ENCODE data around the gene AGPAT3.

The AGPAT3 gene

DNA sequence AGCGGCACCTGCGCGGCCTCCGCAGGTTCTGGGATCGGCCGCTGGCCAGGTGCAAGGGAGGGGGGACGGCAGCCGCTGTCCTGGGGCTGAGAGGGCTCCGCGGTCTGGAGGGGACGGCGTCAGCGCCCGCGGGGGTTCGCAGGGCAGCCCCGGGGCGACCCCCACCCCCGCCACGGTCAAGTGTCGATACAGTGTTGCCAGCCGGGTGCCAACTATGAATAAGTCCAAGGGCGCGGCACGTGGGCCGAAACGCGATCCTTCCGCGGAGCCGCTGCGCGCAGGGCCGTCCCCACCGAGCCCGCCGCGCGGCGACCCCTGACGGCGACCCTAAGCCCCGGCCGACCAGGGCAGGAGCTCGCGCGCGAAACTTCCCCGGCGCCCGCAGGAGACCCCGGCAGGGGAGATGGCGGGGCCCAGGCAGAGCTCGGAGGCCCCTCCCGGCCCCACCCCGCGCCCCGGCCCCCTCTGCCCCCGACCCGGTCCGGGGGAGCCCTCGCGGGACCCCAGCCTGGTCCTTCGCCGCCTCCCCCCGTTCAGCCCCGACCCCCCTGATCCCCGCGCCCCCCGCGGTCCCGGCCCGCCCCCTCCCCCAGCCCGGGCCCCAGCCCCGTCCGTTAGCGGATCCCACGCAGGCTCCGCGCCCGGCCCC lies 586 bp upstream of the AGPAT3 start (continued):
- TF ChIP-seq ZNF214 (tag by site-specific recombination; IDR thresholded peaks at IDR 0.05; ENCODE audit: borderline replicate concordance) (no peak), ZBTB8A (tag by site-specific recombination; IDR thresholded peaks at IDR 0.05) (peak; percentile 67; the same call in 1 of the 2 replicates), ZNF23 (tag by site-specific recombination; IDR thresholded peaks at IDR 0.05; ENCODE audit: borderline replicate concordance) (no peak), ZNF792 (tag by site-specific recombination; IDR thresholded peaks at IDR 0.05) (no peak), HOXD13 (CRISPR knock-in tag; IDR thresholded peaks at IDR 0.05; ENCODE audit: borderline replicate concordance) (no peak), RBAK (tag by site-specific recombination; IDR thresholded peaks at IDR 0.05) (no peak), ZNF610 (tag by site-specific recombination; IDR thresholded peaks at IDR 0.05; ENCODE audit: borderline replicate concordance) (0 out of 2 replicates have a peak, but pooled peaks have one; percentile 11), ZNF202 (tag by site-specific recombination; IDR thresholded peaks at IDR 0.05; ENCODE audit: borderline replicate concordance) (no peak), ZNF600 (tag by site-specific recombination; IDR thresholded peaks at IDR 0.05) (peak; percentile 86), ZNF707 (tag by site-specific recombination; IDR thresholded peaks at IDR 0.05) (no peak), KLF1 (tag by site-specific recombination; IDR thresholded peaks at IDR 0.05) (peak; percentile 71), ZNF10 (tag by site-specific recombination; IDR thresholded peaks at IDR 0.05) (peak; percentile 45; the same call in 1 of the 2 replicates), ZNF701 (tag by site-specific recombination; IDR thresholded peaks at IDR 0.05) (no peak), ZNF169 (tag by site-specific recombination; IDR thresholded peaks at IDR 0.05) (no peak), MYNN (tag by site-specific recombination; IDR thresholded peaks at IDR 0.05; ENCODE audit: borderline replicate concordance) (no peak)
- TF ChIP-seq, protein P1, sequence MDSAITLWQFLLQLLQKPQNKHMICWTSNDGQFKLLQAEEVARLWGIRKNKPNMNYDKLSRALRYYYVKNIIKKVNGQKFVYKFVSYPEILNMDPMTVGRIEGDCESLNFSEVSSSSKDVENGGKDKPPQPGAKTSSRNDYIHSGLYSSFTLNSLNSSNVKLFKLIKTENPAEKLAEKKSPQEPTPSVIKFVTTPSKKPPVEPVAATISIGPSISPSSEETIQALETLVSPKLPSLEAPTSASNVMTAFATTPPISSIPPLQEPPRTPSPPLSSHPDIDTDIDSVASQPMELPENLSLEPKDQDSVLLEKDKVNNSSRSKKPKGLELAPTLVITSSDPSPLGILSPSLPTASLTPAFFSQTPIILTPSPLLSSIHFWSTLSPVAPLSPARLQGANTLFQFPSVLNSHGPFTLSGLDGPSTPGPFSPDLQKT (IDR thresholded peaks at IDR 0.05; ENCODE audit: borderline replicate concordance, low read depth, low read length) = no peak
- TF ChIP-seq, protein P2, sequence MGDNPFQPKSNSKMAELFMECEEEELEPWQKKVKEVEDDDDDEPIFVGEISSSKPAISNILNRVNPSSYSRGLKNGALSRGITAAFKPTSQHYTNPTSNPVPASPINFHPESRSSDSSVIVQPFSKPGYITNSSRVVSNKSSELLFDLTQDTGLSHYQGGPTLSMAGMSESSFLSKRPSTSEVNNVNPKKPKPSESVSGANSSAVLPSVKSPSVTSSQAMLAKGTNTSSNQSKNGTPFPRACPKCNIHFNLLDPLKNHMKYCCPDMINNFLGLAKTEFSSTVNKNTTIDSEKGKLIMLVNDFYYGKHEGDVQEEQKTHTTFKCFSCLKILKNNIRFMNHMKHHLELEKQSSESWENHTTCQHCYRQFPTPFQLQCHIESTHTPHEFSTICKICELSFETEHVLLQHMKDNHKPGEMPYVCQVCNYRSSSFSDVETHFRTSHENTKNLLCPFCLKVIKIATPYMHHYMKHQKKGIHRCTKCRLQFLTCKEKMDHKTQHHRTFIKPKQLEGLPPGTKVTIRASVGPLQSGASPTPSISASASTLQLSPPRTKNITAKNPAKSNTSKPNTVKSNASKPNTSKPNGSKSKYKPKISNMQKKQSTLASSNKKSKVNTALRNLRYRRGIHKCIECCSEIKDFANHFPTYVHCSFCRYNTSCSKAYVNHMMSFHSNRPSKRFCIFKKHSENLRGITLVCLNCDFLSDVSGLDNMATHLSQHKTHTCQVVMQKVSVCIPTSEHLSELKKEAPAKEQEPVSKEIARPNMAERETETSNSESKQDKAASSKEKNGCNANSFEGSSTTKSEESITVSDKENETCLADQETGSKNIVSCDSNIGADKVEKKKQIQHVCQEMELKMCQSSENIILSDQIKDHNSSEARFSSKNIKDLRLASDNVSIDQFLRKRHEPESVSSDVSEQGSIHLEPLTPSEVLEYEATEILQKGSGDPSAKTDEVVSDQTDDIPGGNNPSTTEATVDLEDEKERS (tag by site-specific recombination; IDR thresholded peaks at IDR 0.05) = no peak
- TF ChIP-seq, protein P3, sequence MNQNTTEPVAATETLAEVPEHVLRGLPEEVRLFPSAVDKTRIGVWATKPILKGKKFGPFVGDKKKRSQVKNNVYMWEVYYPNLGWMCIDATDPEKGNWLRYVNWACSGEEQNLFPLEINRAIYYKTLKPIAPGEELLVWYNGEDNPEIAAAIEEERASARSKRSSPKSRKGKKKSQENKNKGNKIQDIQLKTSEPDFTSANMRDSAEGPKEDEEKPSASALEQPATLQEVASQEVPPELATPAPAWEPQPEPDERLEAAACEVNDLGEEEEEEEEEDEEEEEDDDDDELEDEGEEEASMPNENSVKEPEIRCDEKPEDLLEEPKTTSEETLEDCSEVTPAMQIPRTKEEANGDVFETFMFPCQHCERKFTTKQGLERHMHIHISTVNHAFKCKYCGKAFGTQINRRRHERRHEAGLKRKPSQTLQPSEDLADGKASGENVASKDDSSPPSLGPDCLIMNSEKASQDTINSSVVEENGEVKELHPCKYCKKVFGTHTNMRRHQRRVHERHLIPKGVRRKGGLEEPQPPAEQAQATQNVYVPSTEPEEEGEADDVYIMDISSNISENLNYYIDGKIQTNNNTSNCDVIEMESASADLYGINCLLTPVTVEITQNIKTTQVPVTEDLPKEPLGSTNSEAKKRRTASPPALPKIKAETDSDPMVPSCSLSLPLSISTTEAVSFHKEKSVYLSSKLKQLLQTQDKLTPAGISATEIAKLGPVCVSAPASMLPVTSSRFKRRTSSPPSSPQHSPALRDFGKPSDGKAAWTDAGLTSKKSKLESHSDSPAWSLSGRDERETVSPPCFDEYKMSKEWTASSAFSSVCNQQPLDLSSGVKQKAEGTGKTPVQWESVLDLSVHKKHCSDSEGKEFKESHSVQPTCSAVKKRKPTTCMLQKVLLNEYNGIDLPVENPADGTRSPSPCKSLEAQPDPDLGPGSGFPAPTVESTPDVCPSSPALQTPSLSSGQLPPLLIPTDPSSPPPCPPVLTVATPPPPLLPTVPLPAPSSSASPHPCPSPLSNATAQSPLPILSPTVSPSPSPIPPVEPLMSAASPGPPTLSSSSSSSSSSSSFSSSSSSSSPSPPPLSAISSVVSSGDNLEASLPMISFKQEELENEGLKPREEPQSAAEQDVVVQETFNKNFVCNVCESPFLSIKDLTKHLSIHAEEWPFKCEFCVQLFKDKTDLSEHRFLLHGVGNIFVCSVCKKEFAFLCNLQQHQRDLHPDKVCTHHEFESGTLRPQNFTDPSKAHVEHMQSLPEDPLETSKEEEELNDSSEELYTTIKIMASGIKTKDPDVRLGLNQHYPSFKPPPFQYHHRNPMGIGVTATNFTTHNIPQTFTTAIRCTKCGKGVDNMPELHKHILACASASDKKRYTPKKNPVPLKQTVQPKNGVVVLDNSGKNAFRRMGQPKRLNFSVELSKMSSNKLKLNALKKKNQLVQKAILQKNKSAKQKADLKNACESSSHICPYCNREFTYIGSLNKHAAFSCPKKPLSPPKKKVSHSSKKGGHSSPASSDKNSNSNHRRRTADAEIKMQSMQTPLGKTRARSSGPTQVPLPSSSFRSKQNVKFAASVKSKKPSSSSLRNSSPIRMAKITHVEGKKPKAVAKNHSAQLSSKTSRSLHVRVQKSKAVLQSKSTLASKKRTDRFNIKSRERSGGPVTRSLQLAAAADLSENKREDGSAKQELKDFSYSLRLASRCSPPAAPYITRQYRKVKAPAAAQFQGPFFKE (tag by site-specific recombination; IDR thresholded peaks at IDR 0.05; ENCODE audit: borderline replicate concordance) = no peak
- TF ChIP-seq, protein P4, sequence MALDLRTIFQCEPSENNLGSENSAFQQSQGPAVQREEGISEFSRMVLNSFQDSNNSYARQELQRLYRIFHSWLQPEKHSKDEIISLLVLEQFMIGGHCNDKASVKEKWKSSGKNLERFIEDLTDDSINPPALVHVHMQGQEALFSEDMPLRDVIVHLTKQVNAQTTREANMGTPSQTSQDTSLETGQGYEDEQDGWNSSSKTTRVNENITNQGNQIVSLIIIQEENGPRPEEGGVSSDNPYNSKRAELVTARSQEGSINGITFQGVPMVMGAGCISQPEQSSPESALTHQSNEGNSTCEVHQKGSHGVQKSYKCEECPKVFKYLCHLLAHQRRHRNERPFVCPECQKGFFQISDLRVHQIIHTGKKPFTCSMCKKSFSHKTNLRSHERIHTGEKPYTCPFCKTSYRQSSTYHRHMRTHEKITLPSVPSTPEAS (tag by site-specific recombination; IDR thresholded peaks at IDR 0.05) = no peak
- TF ChIP-seq, protein P5, sequence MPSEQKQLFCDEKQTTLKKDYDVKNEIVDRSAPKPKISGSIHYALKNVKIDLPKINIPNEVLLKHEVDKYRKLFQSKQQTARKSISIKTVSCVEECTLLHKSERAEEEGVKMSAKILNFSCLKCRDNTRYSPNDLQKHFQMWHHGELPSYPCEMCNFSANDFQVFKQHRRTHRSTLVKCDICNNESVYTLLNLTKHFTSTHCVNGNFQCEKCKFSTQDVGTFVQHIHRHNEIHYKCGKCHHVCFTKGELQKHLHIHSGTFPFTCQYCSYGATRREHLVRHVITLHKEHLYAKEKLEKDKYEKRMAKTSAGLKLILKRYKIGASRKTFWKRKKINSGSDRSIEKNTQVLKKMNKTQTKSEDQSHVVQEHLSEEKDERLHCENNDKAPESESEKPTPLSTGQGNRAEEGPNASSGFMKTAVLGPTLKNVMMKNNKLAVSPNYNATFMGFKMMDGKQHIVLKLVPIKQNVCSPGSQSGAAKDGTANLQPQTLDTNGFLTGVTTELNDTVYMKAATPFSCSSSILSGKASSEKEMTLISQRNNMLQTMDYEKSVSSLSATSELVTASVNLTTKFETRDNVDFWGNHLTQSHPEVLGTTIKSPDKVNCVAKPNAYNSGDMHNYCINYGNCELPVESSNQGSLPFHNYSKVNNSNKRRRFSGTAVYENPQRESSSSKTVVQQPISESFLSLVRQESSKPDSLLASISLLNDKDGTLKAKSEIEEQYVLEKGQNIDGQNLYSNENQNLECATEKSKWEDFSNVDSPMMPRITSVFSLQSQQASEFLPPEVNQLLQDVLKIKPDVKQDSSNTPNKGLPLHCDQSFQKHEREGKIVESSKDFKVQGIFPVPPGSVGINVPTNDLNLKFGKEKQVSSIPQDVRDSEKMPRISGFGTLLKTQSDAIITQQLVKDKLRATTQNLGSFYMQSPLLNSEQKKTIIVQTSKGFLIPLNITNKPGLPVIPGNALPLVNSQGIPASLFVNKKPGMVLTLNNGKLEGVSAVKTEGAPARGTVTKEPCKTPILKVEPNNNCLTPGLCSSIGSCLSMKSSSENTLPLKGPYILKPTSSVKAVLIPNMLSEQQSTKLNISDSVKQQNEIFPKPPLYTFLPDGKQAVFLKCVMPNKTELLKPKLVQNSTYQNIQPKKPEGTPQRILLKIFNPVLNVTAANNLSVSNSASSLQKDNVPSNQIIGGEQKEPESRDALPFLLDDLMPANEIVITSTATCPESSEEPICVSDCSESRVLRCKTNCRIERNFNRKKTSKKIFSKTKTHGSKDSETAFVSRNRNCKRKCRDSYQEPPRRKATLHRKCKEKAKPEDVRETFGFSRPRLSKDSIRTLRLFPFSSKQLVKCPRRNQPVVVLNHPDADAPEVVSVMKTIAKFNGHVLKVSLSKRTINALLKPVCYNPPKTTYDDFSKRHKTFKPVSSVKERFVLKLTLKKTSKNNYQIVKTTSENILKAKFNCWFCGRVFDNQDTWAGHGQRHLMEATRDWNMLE (tag by site-specific recombination; conservative IDR thresholded peaks at IDR 0.05; ENCODE audit: low read depth) = no peak
- TF ChIP-seq, protein P6, sequence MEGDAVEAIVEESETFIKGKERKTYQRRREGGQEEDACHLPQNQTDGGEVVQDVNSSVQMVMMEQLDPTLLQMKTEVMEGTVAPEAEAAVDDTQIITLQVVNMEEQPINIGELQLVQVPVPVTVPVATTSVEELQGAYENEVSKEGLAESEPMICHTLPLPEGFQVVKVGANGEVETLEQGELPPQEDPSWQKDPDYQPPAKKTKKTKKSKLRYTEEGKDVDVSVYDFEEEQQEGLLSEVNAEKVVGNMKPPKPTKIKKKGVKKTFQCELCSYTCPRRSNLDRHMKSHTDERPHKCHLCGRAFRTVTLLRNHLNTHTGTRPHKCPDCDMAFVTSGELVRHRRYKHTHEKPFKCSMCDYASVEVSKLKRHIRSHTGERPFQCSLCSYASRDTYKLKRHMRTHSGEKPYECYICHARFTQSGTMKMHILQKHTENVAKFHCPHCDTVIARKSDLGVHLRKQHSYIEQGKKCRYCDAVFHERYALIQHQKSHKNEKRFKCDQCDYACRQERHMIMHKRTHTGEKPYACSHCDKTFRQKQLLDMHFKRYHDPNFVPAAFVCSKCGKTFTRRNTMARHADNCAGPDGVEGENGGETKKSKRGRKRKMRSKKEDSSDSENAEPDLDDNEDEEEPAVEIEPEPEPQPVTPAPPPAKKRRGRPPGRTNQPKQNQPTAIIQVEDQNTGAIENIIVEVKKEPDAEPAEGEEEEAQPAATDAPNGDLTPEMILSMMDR (tag by site-specific recombination; IDR thresholded peaks at IDR 0.05) = 0 out of 2 replicates have a peak, but pooled peaks have one; percentile 39
